HG02970 (cell line): ENCODE results near the gene CRABP1.

Experiments used
- ATAC-seq: cut with Tn5 transposase; IDR thresholded peaks from one replicate; pipeline ENCODE4 v1.9.1; 2021; ENCODE audit warnings: mild to moderate bottlenecking, moderate library complexity, moderate number of reproducible peaks; ENCODE audit not compliant: unreplicated experiment, low FRiP score

The CRABP1 gene

DNA sequence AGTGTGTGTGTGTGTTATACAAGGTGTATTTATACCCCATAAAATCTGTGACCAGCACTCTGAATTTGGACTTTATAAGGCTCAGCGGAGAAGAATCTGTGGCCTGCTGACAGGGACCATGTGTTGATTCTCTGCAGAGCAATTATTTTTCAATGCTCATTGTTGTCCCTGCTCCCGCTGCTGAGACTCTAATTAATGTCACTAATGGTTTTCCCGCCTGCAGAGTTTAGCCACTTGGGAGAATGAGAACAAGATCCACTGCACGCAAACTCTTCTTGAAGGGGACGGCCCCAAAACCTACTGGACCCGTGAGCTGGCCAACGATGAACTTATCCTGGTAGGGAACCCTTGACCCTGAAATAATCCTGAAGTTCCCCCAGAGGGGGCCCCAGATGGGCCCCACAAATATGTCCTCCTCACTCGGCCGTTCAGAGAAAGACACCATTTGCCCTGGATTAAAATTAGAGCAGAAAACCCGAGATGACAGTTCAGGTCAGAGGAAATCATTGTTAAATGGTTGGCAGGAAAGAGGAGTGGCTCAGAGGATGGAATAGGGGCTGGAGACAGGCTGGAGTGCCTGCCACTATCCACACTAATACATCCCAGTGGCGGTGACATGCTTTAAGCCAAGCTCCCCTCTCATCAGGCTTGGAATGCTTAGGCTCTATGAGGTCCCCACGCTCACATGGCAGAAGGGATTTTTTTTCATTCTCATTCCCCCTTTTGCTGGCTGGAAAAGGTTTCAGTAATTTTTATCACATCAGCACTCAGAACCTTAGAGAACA, 3.3 kb downstream of the CRABP1 start:
- no peak for ATAC-seq

DNA sequence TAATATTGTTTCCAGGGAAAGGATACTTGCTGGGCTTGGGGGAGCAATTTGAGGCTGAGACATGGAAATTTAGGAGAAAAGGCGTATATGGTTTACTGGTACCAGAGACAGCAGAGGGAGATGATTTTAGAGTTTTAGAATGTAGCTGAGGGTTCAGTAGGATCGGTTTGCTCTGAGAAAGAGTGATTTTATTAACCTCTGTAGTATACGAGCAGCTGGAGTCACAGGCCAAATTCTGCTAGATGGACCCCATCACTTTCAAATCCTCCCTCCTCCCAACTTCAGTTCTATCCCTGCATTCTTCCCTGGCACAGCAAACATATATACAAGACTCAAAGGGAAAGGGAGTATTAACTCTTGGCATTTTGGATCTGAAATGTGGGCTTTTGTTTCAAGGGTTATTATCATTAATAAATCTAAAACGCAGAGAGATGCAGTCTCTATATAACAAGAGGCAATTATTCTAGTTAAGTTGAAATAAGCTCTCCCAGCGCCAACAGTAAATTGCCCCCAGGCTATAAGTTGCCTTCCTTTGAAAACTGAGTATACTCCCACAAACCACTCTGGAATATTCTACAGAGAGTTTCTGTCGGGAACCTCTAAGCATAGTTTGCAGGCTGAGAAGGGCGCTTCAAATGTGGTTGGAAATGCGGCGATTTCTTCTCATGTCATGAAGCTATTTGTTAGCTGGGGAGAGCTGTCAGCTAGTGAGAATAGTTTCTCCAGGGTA, 5.4 kb downstream of the CRABP1 start:
- no peak for ATAC-seq

DNA sequence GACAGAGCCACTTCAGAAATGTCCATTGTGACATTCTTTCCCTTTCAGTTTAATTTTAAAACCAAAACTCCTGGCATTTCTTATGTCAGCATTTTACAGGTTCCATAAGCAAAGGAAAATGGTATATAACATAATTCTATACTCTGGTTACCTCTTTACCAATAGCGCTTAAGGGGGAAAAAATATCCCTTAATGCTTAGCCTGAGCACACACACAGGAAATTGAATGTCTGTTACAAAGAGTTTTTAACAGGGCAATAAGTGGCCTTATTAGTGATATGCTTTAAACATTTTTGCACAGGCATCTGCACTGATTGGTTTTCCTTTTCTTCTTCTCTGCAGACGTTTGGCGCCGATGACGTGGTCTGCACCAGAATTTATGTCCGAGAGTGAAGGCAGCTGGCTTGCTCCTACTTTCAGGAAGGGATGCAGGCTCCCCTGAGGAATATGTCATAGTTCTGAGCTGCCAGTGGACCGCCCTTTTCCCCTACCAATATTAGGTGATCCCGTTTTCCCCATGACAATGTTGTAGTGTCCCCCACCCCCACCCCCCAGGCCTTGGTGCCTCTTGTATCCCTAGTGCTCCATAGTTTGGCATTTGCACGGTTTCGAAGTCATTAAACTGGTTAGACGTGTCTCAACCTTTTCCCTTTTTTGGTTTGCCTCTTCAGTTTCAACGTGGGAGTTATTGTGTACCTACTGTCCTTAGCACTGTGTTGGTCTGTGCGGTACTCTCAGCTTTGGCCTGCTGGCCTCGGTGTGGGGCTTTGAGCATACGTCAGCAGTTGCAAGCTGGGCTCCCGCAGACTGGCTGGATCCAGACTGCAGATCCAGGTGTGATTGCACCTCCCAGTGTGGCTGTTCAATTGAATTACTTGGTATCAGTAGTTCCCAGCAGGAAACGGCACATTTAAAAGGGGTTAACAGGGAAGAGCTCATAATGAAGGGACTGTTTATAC, 7.7 kb downstream of the CRABP1 start:
- ATAC-seq, result no peak

DNA sequence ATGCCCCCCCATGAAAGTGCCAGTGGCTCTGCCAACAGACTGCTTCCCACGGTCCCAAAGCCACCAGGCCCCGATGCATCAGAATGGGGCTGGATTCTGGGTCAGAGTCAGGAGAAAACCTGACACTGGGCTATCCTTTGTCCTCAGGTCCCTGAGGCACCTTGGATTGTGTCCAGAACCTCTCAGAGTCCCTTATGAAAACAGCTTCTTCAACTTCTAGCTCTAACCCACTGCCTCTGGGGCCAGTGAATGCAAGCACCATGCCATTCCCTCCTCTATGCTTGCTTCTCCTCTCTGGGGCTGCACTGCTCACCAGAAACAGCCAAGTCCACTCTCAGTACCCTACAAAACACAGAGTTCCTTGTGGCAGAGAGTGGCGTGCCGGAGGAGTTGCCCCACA, 9.9 kb downstream of the CRABP1 start:
- no peak for ATAC-seq

DNA sequence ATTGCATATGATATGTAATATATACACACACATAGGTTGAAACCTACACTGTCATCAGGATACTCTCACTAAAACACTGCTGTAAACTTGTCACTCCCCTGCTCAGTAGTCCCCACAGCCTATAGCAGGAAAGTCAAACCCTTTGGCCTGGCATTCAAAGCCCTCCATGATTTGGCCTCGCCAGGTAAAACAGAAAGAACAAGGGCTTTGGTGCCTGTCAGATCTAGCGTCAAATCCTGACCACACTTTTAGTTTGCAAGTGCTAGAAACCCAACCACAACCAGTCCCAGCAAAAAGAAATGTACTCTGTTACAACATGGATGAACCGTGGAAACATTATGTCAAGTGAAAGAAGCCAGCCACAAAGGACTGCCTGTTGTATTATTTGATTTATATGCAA, 11.4 kb downstream of the CRABP1 start:
- no peak for ATAC-seq

DNA sequence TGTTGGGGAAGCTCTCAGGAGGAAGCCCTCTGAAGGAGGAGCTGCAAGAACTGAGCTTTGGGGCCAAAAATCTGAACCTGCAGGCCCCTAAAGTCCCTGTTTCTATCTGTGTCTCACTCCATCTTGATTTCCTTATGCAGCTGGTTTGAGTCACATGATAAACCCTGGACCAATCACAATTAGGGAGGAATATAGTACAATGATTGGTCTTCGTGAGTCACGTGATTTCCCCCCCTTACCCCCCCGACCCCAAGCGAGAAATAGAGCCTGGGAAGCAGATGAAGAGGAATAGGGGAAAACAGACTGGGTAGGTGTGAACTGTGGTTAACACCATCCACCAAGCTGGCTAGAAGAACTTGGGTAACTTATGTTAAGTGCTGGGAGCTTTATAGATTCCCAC, 12.9 kb downstream of the CRABP1 start:
- no peak for ATAC-seq

DNA sequence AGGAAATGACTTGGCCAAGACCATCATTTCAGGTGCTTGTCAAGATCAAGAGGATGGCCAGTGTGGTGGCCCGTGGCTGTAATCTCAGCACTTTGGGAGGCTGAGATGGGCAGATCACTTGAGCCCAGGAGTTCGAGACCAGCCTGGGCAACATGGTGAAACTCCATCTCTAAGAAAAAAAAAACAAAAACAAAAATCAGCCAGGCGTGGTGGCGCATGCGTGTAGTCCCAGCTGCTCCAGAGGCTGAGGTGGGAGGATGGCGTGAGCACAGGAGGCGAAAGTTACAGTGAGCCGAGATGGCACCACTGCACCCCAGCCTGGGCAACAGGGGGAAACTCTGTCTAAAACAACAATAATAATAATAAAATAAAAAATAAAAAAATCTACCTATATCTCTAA, 15.0 kb downstream of the CRABP1 start:
- no peak for ATAC-seq

DNA sequence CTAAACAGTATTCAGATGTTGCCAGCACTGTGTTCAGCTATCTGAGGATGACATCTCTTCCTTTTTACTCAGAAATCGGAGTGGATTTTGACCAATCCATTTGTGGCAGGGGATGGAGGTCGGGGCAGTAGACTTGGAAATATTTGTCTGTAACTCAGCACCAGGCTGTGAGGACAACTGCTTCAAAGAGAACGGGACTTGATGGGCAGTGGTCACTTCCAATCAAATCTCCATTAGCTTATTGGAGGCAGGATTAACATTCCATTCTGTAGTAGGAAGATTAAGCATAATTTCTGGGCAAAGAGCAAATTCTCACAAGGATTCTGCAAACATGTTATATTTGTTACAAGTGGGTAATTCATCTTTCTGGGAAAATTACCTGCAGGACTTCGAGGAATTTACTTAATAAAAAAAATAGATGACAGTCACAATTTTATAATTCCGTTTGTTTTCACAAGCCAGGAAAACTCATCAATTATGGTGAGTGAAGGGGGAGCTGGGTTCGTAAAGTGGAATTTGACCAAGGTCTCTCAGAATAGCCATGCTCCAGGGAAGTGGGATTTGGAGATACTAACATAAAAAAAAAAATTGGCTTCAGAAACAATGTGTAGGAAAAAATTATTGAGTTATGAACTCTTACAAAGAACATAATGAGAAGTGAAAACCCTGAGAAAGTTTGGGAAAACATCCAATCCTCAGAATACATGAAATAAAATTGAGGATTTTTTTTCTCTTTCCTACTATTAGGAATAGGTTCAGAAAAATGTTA, 18.1 kb downstream of the CRABP1 start:
- ATAC-seq, result no peak

DNA sequence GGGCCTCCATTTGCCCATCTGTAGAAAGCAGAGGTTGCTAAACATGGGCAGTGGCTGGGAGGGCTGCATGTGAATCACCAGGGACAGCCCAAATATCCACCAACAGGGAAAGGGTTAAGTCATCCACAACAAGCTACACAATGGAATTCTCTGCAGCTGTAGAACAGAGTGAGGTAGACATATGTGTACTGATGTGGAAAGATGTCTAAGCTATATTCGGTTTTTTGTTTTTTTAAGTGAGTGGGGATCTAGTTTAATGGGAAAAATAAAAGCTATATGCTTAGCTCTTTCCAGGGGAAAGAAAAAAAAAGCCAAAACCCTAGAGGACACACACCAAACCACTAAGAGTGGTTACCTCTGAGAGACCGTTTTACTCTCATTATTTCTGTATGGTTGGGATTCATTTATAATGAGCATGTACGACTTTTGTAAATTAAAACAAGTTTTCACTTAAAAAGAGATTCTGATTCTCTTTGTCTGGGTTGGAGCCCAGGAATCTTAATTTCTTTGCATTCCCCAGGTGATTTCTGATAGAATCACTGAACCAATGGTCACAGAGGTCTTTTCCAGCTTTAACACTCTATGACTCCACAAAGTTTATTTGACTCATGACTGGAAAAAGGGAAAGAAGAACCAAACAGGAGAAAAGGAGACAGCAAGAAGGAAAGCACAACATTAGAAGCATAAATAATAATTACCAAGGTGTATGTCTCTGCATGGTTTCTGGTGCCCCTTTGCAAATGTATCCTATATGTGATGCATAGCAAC, 19.1 kb downstream of the CRABP1 start:
- no peak for ATAC-seq

GRCh38 chr15:78360367-78360801, 20.2 kb downstream of the CRABP1 start:
- no peak for ATAC-seq

DNA sequence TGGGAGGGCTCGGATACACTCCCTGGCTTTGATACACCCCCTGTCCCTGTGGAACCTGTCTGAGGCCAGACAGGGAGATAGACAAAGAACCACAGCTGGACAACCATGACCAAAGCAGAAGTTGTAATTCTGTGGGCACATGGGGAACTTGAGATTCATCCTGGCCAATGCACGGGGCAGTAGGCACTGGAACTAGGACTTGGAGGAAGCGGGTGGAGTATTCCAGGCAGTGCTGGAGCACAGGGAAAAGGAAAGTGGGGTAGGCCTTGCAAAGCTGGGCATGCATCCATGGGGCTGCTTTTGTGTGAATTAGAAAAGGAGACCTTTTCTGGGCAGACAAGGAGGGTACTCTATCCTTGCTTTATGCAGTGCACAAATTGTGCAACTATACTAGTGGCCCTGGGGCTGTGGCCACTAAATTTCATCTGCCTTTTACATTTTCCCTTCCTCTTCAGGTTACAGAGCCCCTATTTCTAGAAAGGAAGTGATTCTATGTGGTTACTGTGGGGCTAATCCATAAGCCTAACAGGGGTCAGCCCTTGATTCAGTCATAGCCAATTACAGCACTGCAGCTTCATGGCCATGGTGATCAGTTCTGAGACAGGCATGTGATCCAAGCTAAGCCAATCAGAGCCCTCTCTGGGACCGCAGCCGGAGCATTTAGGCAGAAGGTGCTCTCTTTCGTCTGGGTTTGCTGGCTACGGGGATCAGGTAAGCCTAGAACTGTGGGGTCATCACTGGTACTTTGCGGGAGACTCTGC, 21.0 kb downstream of the CRABP1 start:
- ATAC-seq, result no peak

DNA sequence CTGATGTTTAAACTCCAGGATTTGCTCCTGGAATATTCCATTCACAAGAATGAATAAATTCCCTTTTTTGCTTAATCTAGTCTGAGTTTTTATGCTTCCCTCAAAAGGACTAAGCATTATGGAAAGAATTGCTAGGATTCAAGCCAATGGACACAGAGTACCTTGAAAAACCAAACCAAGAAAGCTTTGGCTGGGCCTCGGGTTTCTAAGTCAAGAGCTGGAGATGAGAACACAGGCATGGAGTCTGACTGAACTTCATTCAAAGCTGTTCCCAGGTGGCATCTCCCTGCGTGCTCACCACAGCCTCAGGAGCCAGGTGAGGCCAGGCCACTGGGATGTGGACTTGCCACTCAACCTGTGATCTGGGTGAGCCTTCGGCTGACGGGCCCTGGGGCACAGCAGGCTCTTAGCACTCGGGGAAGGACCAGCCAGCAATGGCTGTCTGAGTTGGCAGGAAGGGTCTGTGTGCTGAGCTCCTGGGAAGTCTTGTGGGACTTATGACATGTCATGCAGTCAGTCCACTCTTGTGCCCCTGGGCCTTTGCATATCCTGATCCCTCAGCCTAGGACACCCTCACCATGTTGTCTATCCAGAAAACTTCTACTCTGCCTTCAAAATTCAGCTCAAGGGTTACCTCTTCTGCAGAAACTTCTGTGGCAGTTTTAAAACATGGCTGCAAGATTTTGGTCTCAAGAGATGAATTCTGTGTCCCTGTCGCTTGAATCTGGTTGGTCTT, 21.8 kb downstream of the CRABP1 start:
- no peak for ATAC-seq

DNA sequence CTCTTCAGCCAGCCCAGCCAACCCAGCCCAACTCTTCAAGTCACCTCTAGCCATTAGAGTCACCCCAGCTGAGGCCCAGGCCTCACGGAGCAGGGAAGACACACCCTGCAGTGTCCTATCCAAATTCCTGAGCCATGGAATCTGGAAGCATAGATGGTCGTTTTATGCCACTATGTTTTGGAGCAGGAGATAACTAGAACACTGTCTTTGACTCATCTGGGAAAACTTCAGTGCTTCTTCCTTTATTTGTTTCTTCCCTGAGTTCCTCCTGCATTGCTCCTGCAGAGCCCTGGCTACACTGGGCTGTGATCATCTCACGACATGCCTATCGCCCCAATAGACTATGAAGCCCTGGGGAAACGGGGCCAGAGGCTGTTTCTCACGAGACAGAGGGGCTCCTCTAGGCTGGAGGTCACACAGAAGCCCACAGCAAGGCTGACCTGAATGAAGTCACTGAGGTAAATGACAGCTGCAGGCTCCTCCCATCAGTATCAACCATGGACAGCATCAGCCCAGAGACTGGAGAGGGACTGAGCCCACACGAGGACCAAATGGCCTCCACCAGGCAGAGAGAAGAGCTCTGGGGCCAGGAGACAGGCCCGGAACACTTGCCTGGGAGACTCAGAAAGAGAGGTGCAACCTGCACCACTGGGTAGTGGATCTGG, 22.7 kb downstream of the CRABP1 start:
- no peak for ATAC-seq

- ATAC-seq, result no peak
These were observed 23.2 kb downstream of the CRABP1 start for GRCh38 chr15:78363381-78363734.

DNA sequence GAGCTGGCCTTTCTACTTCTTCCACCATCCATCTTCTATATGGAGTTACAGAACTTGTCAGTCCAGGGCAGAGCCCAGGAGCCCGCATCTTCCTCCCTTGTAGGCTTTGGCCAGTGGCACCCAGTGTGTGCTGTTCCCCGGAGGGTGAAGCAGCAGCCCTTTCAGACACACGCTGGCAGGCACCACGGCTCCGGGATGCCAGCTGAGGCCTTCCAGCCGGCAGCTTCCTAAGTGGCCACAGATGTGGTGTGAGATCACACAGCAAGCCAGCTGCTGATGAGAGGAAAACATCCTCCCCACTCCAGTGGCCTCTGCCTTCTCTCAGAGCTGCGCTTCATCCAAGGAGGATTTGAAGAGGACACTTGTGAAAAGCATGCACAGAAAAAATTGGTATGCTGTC, 24.1 kb downstream of the CRABP1 start:
- no peak for ATAC-seq

DNA sequence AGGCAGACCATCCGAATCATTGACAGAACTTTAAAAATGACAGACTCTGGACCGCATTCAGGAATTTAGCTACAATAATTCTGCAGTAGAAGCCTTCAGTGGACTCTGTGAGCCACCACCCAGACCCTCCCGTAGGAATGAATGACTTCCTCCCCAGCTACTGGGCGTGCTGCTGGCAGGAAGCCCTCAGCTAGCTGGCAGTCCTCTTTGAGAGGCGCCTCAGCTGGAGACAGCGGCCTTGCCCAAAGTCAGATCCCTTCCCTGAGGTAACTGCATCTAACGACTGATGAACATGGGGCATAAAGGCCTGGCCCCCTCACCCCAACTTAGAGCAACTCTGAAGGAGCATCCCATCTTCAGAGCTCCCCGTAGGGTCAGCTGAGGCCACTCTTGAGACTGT, 25.8 kb downstream of the CRABP1 start:
- no peak for ATAC-seq

DNA sequence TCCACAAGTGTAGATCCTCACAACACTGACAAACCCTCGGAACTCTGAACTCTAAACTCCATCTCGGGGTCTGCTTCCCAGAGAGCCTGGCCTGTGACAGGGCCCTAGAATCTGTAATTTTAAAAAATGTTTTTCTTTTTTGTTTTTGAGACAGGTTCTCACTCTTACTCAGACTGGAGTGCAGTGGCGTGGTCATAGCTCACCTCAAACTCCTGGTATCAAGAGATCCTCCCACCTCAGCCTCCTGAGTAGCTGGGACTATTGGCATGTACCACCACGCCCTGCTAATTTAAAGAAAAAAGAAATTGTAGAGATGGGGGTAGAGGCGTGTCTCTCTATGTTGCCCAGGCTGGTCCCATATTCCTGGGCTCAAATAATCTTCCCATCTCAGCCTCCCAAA, 26.2 kb downstream of the CRABP1 start:
- ATAC-seq, result no peak

- ATAC-seq, result no peak
These were observed 28.5 kb downstream of the CRABP1 start for GRCh38 chr15:78368651-78369050.
